A549 treated with DMSO at 1 μM for 4 hours (cell line): Measurements from ENCODE around the gene PAPOLG. TPM values are rescaled to one million over a fixed set of nuclear protein-coding genes. Genes with fewer than 3 reads are reported as not detected.

ENCODE experiments used
- total RNA-seq: library from RNA; stranded (reverse); fragments of 200-300 nt; extraction: Qiagen RNA extraction; gene quantifications from 5 replicates; pipeline ENCODE4 v1.2.3, GENCODE V29; 2022; ENCODE audit warnings: low read depth

The PAPOLG gene
- total RNA-seq: 7.8 to 10.6 TPM (median 9.1 TPM) in 5 replicates

DNA sequence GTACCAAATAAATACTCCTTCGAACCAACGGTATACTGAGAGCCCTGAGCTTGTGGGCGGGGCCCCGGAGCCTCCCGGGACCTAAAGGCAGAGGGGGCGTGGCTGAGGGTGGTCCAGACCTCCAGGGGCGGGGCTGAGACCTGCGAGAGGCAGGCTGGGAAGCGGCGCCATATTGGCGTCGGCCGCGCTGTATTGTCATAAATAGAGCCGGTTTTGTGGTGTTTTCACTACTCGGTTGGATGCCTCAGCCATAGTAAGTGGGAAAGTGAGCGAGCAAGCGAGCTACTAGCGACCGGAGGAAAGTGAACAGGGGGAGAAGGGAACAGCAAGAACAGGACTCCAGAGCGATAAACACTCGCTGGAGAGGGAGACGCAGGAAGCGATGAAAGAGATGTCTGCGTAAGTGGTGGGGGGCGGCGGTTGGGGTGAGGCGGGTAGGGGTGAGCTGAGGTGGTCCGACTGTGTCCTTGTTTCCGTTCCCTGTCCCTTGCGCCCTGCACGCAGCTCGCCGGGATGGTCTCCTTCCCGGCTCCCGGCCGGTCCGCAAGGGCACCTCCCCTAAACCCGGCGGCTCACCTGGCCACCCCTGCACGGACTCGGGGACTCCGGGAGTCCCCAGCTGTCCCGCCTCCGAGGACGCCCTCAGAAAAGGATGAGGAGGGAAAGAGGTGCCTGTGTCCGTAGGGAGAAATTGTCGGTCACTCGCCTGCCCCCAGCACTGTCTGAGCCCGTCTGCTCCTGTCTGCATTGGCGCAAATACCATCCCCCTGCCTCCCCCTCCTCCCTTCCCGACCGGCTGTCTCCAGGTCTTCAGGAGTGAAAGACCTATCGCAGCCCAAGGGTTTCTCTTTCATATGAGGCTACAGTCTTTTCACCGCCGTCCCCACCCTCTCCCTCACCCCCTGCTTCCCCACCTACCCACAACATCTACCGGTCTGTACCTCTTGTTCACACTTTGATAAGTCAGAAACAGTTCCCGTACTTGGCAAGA, at the start of gene PAPOLG:
Gene PAPOLG (plus strand): TSS at position 172 of the 991 bp plus-strand sequence. CDS start 211 bp downstream, at position 383.

Other genes with a start within 250 kb of the PAPOLG start
- 0.03 to 0.14 TPM (median 0.04 TPM) in 4 of 5 replicates, not detected in the other for gene BCL11A, start 202.6 kb upstream of the PAPOLG start, total RNA-seq
- 2.5 to 5.2 TPM (median 4.0 TPM) in 5 replicates for gene REL, start 125.3 kb downstream of the PAPOLG start, total RNA-seq